Astrocyte (in vitro differentiated cells and primary cell): ENCODE data around the gene MYO1F. TPM values are rescaled to one million over a fixed set of nuclear protein-coding genes. Genes with fewer than 3 reads are reported as not detected.
A peak's percentile ranks its signal among the peaks of the same experiment; 100 is the strongest.

Source experiments
- DNase-seq: peaks from one replicate; pipeline ENCODE4 v3.0.0-alpha.2; 2010; ENCODE audit warnings: low read depth
- FAIRE-seq: peaks from 2 replicates; lab custom pipeline; 2011; peaks lifted over from hg19 to GRCh38; lab: Jason Lieb, UNC
- H2AFZ ChIP-seq: 2 replicates; pipeline ENCODE4 v1.6.0; 2012; ENCODE audit warnings: low read depth, low read length, inconsistent platforms
- H3K27ac ChIP-seq: 2 replicates; pipeline ENCODE4 v1.5.1; 2011; ENCODE audit warnings: low read depth, low read length, inconsistent platforms
- H3K27me3 ChIP-seq: 2 replicates; pipeline ENCODE4 v1.6.0; 2011; ENCODE audit warnings: low read length, inconsistent platforms; ENCODE audit not compliant: insufficient read depth
- H3K36me3 ChIP-seq: 2 replicates; pipeline ENCODE4 v1.5.1; 2011; ENCODE audit warnings: low read length, inconsistent platforms; ENCODE audit not compliant: insufficient read depth
- H3K4me1 ChIP-seq: 2 replicates; pipeline ENCODE4 v1.5.1; 2011; ENCODE audit warnings: low read length, inconsistent platforms; ENCODE audit not compliant: insufficient read depth
- H3K4me2 ChIP-seq: 2 replicates; pipeline ENCODE4 v1.6.0; 2012; ENCODE audit warnings: low read length, inconsistent platforms
- H3K4me3 ChIP-seq: 2 replicates; pipeline ENCODE4 v1.5.1; 2011; ENCODE audit warnings: low read depth, mild to moderate bottlenecking, low read length, inconsistent platforms; ENCODE audit not compliant: insufficient read depth
- H3K79me2 ChIP-seq: 2 replicates; pipeline ENCODE4 v1.6.0; 2012; ENCODE audit warnings: mild to moderate bottlenecking, low read length, inconsistent platforms; ENCODE audit not compliant: insufficient read depth
- H3K9ac ChIP-seq: 2 replicates; pipeline ENCODE4 v1.6.0; 2012; ENCODE audit warnings: mild to moderate bottlenecking, low read length, inconsistent platforms
- H3K9me3 ChIP-seq: 2 replicates; pipeline ENCODE4 v1.5.1; 2012; ENCODE audit warnings: low read depth, mild to moderate bottlenecking, low read length, inconsistent platforms; ENCODE audit not compliant: insufficient read depth
- H4K20me1 ChIP-seq: 2 replicates; pipeline ENCODE4 v1.6.0; 2012; ENCODE audit warnings: low read length, inconsistent platforms; ENCODE audit not compliant: insufficient read depth
- H3K27ac Mint-ChIP-seq: one replicate; pipeline ENCODE4 v1.8.0; 2021; ENCODE audit warnings: mild to moderate bottlenecking, mixed read lengths; ENCODE audit not compliant: unreplicated experiment
- H3K27me3 Mint-ChIP-seq: one replicate; pipeline ENCODE4 v1.8.0; 2021; ENCODE audit warnings: low read depth, mixed read lengths; ENCODE audit not compliant: unreplicated experiment
- H3K36me3 Mint-ChIP-seq: one replicate; pipeline ENCODE4 v1.8.0; 2021; ENCODE audit warnings: low read depth, mixed read lengths; ENCODE audit not compliant: unreplicated experiment
- H3K4me1 Mint-ChIP-seq: one replicate; pipeline ENCODE4 v1.8.0; 2021; ENCODE audit warnings: low read depth, mixed read lengths; ENCODE audit not compliant: unreplicated experiment
- H3K4me3 Mint-ChIP-seq: one replicate; pipeline ENCODE4 v1.8.0; 2021; ENCODE audit warnings: mild to moderate bottlenecking, moderate library complexity, mixed read lengths; ENCODE audit not compliant: unreplicated experiment
- H3K9me3 Mint-ChIP-seq: one replicate; pipeline ENCODE4 v1.8.0; 2021; ENCODE audit warnings: mild to moderate bottlenecking, mixed read lengths; ENCODE audit not compliant: unreplicated experiment
- CTCF ChIP-seq: IDR thresholded peaks from 2 replicates; pipeline ENCODE4 v1.5.1; 2011; ENCODE audit warnings: low read depth, mild to moderate bottlenecking, inconsistent platforms, low read length, moderate library complexity; ENCODE audit not compliant: insufficient read depth
- EZH2 ChIP-seq: IDR thresholded peaks from 2 replicates; pipeline ENCODE4 v1.6.1; 2012; ENCODE audit warnings: mild to moderate bottlenecking, low read length, inconsistent platforms; ENCODE audit not compliant: insufficient read depth
- total RNA-seq: library from RNA; stranded (reverse); gene quantifications from 2 replicates; pipeline ENCODE4 v1.2.1, GENCODE V29; 2021

MYO1F gene
- total RNA-seq, 1 donor from 2014 or later = 0.23 TPM

GRCh38 chr19:8513687-8514504 is 63.3 kb downstream of the MYO1F start, which contains the start of gene ZNF414:
TSS of gene ZNF414 (minus strand) at chr19:8514167. CDS start at chr19:8514046, 121 bp downstream.
- peak; percentile 5 for FAIRE-seq

GRCh38 chr19:8513036-8513686 is 64.1 kb downstream of the MYO1F start:
- DNase-seq = no peak
- Mint-ChIP-seq H3K27ac (peak overlapping the region; percentile 90), H3K9me3 (no peaks in the 10 kb centered on the region), H3K4me1 (peaks cover 10% of the 10 kb centered on the region), H3K36me3 (no peaks in the 10 kb centered on the region), H3K4me3 (peak overlapping the region; percentile 86), H3K27me3 (no peaks in the 10 kb centered on the region)
- no peak for TF ChIP-seq EZH2
- TF ChIP-seq CTCF = no peak
- Histone ChIP-seq H3K27ac (peak overlapping the region; percentile 100), H3K36me3 (no peaks in the 10 kb centered on the region), H3K79me2 (peaks cover 3% of the 10 kb centered on the region), H3K9me3 (no peaks in the 10 kb centered on the region), H3K9ac (peak overlapping the region; percentile 100), H3K4me2 (peak overlapping the region; percentile 91), H3K4me3 (peak overlapping the region; percentile 79), H3K27me3 (no peaks in the 10 kb centered on the region), H3K4me1 (peaks cover 7% of the 10 kb centered on the region), H2AFZ (peak overlapping the region; percentile 100), H4K20me1 (no peaks in the 10 kb centered on the region)
- no peak for FAIRE-seq

More at GRCh38 chr19:8513687-8514504, 63.3 kb downstream of the MYO1F start, which contains the start of gene ZNF414:
- H3K79me2 ChIP-seq = peaks cover 3% of the 10 kb centered on the region
- peak within 1 kb of the TSS; percentile 100 for H3K9ac ChIP-seq
- TF ChIP-seq CTCF (no peak), EZH2 (no peak)
- DNase-seq = peak; percentile 88
- peak within 1 kb of the TSS; percentile 96 for H3K27ac Mint-ChIP-seq
- H3K4me3 ChIP-seq = peak within 1 kb of the TSS; percentile 79
- H2AFZ ChIP-seq = peak within 1 kb of the TSS; percentile 100
- H3K4me1 Mint-ChIP-seq = peaks cover 10% of the 10 kb centered on the region
- H4K20me1 ChIP-seq = no peaks in the 10 kb centered on the region
- no peaks in the 10 kb centered on the region for H3K27me3 ChIP-seq
- peak within 1 kb of the TSS; percentile 86 for H3K4me3 Mint-ChIP-seq
- H3K27me3 Mint-ChIP-seq = no peaks in the 10 kb centered on the region
- H3K36me3 Mint-ChIP-seq = no peaks in the 10 kb centered on the region
- H3K36me3 ChIP-seq = no peaks in the 10 kb centered on the region
- no peaks in the 10 kb centered on the region for H3K9me3 ChIP-seq
- H3K4me2 ChIP-seq = peak within 1 kb of the TSS; percentile 91
- peak within 1 kb of the TSS; percentile 100 for H3K27ac ChIP-seq
- H3K4me1 ChIP-seq = peaks cover 7% of the 10 kb centered on the region
- no peaks in the 10 kb centered on the region for H3K9me3 Mint-ChIP-seq
